B cell (primary cell): ENCODE measurements around the gene BANF2.

Experiments used
- EZH2 ChIP-seq: IDR thresholded peaks from 2 replicates; pipeline ENCODE4 v1.6.1; 2012; ENCODE audit warnings: borderline replicate concordance, low read depth, mild to moderate bottlenecking, moderate library complexity, low read length; ENCODE audit not compliant: insufficient read depth, poor library complexity, severe bottlenecking
- TF ChIP-seq, protein P1 (sequence below): fragments of 200-600 bp; IDR thresholded peaks from one replicate; pipeline ENCODE4 v1.8.0; 2022; ENCODE audit warnings: antibody characterized with exemption, mild to moderate bottlenecking

DNA sequence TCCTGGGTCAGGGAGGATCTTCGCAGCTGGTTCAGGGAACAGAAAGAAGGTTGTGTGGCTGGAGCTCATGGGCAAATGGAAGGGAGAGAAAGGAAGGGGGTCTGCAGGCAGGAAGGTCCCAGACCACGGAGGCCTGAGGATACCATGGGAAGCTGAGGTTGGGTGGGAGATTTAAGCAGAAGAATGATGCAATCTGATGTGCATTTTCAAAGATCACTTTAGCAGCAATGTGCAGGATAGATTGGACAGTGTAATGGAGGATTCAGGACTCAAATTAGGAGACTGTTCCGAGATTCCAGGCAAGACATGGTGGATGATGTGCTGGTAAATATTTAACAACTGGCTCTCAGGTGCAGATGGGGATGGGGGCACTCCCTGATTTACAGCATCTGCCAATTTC lies 12.0 kb upstream of the BANF2 start:
- no peak for TF ChIP-seq EZH2
- TF ChIP-seq, protein P1, sequence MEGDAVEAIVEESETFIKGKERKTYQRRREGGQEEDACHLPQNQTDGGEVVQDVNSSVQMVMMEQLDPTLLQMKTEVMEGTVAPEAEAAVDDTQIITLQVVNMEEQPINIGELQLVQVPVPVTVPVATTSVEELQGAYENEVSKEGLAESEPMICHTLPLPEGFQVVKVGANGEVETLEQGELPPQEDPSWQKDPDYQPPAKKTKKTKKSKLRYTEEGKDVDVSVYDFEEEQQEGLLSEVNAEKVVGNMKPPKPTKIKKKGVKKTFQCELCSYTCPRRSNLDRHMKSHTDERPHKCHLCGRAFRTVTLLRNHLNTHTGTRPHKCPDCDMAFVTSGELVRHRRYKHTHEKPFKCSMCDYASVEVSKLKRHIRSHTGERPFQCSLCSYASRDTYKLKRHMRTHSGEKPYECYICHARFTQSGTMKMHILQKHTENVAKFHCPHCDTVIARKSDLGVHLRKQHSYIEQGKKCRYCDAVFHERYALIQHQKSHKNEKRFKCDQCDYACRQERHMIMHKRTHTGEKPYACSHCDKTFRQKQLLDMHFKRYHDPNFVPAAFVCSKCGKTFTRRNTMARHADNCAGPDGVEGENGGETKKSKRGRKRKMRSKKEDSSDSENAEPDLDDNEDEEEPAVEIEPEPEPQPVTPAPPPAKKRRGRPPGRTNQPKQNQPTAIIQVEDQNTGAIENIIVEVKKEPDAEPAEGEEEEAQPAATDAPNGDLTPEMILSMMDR = no peak
